ENCODE results near the gene EMP3.

The EMP3 gene

GRCh38 chr19:48362716-48363499, 37.6 kb downstream of the EMP3 start:
- H3K27ac ChIP-seq (ENCODE audit: poor library complexity, severe bottlenecking) = peak overlapping the region; percentile 77

GRCh38 chr19:48363500-48363809, 38.1 kb downstream of the EMP3 start:
- H3K4me1 ChIP-seq (ENCODE audit: insufficient read depth, poor library complexity, severe bottlenecking) = peaks cover 3% of the 10 kb centered on the region
- peak overlapping the region; percentile 38 for H3K4me3 ChIP-seq (ENCODE audit: severe bottlenecking)
- peak overlapping the region; percentile 77 for H3K27ac ChIP-seq (ENCODE audit: poor library complexity, severe bottlenecking)
- H3K36me3 ChIP-seq (ENCODE audit: low read depth) = peaks cover 9% of the 10 kb centered on the region
- H3K27me3 ChIP-seq (ENCODE audit: insufficient read depth, poor library complexity, severe bottlenecking) = no peaks in the 10 kb centered on the region
- ATAC-seq (ENCODE audit: low read depth) (no peak), DNase-seq (ENCODE audit: low spot score) (no peak)
- no peak for TF ChIP-seq CTCF (IDR thresholded peaks at IDR 0.05; ENCODE audit: poor library complexity, severe bottlenecking)
- no peaks in the 10 kb centered on the region for H3K9me3 ChIP-seq (ENCODE audit: severe bottlenecking)

More at GRCh38 chr19:48362716-48363499, 37.6 kb downstream of the EMP3 start:
- ATAC-seq (ENCODE audit: low read depth) = peak; percentile 93
- no peak for TF ChIP-seq CTCF (IDR thresholded peaks at IDR 0.05; ENCODE audit: poor library complexity, severe bottlenecking)
- H3K4me3 ChIP-seq (ENCODE audit: severe bottlenecking) = peak overlapping the region; percentile 38
- peaks cover 3% of the 10 kb centered on the region for H3K4me1 ChIP-seq (ENCODE audit: insufficient read depth, poor library complexity, severe bottlenecking)
- no peaks in the 10 kb centered on the region for H3K9me3 ChIP-seq (ENCODE audit: severe bottlenecking)
- no peaks in the 10 kb centered on the region for H3K27me3 ChIP-seq (ENCODE audit: insufficient read depth, poor library complexity, severe bottlenecking)
- H3K36me3 ChIP-seq (ENCODE audit: low read depth) = peaks cover 9% of the 10 kb centered on the region
- DNase-seq (ENCODE audit: low spot score) = peak; percentile 98

GRCh38 chr19:48363810-48364597, 38.7 kb downstream of the EMP3 start, which contains the start of the genes SYNGR4 and TMEM143:
SYNGR4 (plus strand) TSS chr19:48364367; CDS start chr19:48365843, 1,476 bp downstream.
TMEM143 (minus strand) TSS chr19:48363940; CDS start chr19:48363920, 20 bp downstream.
- H3K36me3 ChIP-seq (ENCODE audit: low read depth) = peaks cover 9% of the 10 kb centered on the region
- ATAC-seq (ENCODE audit: low read depth) = peak; percentile 79
- TF ChIP-seq CTCF (IDR thresholded peaks at IDR 0.05; ENCODE audit: poor library complexity, severe bottlenecking) = no peak
- H3K4me3 ChIP-seq (ENCODE audit: severe bottlenecking) = peak within 1 kb of the TSS; percentile 38
- H3K27ac ChIP-seq (ENCODE audit: poor library complexity, severe bottlenecking) = peak within 1 kb of the TSS; percentile 77
- H3K9me3 ChIP-seq (ENCODE audit: severe bottlenecking) = no peaks in the 10 kb centered on the region
- DNase-seq (ENCODE audit: low spot score) = peak; percentile 99
- H3K4me1 ChIP-seq (ENCODE audit: insufficient read depth, poor library complexity, severe bottlenecking) = peaks cover 3% of the 10 kb centered on the region
- no peaks in the 10 kb centered on the region for H3K27me3 ChIP-seq (ENCODE audit: insufficient read depth, poor library complexity, severe bottlenecking)

- Histone ChIP-seq H3K27me3 (ENCODE audit: insufficient read depth, poor library complexity, severe bottlenecking) (no peaks in the 10 kb centered on the region), H3K36me3 (ENCODE audit: low read depth) (peaks cover 9% of the 10 kb centered on the region), H3K4me3 (ENCODE audit: severe bottlenecking) (peak overlapping the region; percentile 38), H3K27ac (ENCODE audit: poor library complexity, severe bottlenecking) (peak overlapping the region; percentile 77), H3K4me1 (ENCODE audit: insufficient read depth, poor library complexity, severe bottlenecking) (peaks cover 3% of the 10 kb centered on the region), H3K9me3 (ENCODE audit: severe bottlenecking) (no peaks in the 10 kb centered on the region)
- no peak for ATAC-seq (ENCODE audit: low read depth)
- no peak for DNase-seq (ENCODE audit: low spot score)
- no peak for TF ChIP-seq CTCF (IDR thresholded peaks at IDR 0.05; ENCODE audit: poor library complexity, severe bottlenecking)
Observed at GRCh38 chr19:48364598-48365348, 39.4 kb downstream of the EMP3 start.
